Gastrocnemius medialis (tissue), 4 donors: ENCODE measurements around the gene GABRE. TPM values are rescaled to one million over a fixed set of nuclear protein-coding genes. Genes with fewer than 3 reads are reported as not detected.
A peak's percentile ranks its signal among the peaks of the same experiment; 100 is the strongest.

Experiments
- ATAC-seq, 2 donors: fragments of 150-250 bp; one replicate each; pipeline ENCODE4 v1.9.1; 2016
- DNase-seq, 2 donors: peaks; one replicate each; pipeline ENCODE4 v3.0.0-alpha.2; 2019
- H3K27ac ChIP-seq, 4 donors: fragments of 200-600 bp; sonication (generic); 1 replicate in 1 of 4; 2 replicates in 3 of 4; pipeline ENCODE4 v1.5.1; 2016 to 2018; ENCODE audit warnings: mild to moderate bottlenecking in 2 of 4, moderate library complexity in 1 of 4
- H3K27me3 ChIP-seq, 3 donors: fragments of 200-600 bp; sonication (generic) in 2 of 3; 1 replicate in 1 of 3; 2 replicates in 2 of 3; pipeline versions ENCODE4 v1.5.1 to v1.6.0; 2016 to 2019; ENCODE audit warnings: mild to moderate bottlenecking in 1 of 3, moderate library complexity in 1 of 3
- H3K36me3 ChIP-seq, 2 donors: fragments of 200-600 bp; sonication (generic) in 1 of 2; one replicate each; pipeline ENCODE4 v1.5.1; 2017 to 2018
- H3K4me1 ChIP-seq, 2 donors: fragments of 200-600 bp; sonication (generic) in 1 of 2; one replicate each; pipeline ENCODE4 v1.5.1; 2016 to 2017; ENCODE audit warnings: mild to moderate bottlenecking in 2 of 2
- H3K4me3 ChIP-seq, 4 donors: fragments of 200-600 bp; sonication (generic) in 3 of 4; 1 replicate in 1 of 4; 2 replicates in 3 of 4; pipeline ENCODE4 v1.5.1; 2016 to 2019; ENCODE audit warnings: mild to moderate bottlenecking in 2 of 4
- H3K9me3 ChIP-seq, 3 donors: fragments of 200-600 bp; sonication (generic) in 2 of 3; 1 replicate in 1 of 3; 2 replicates in 2 of 3; pipeline ENCODE4 v1.5.1; 2016 to 2019
- POLR2A ChIP-seq, 2 donors: fragments of 450-650 bp; IDR thresholded peaks; one replicate each; pipeline ENCODE4 v1.6.1; 2017; ENCODE audit warnings: antibody characterized with exemption in 2 of 2, mild to moderate bottlenecking in 2 of 2, moderate library complexity in 2 of 2
- in situ Hi-C, 4 donors: fragments of 200-750 bp; cut with MboI; loops; one replicate each; pipeline versions ENCODE4 v1.15.0 to v1.8.0; 2017; ENCODE audit warnings: low sequenced_read_pairs in 4 of 4
- intact Hi-C: fragments of 100-400 bp; cut with DNase I; formaldehyde crosslinking; loops from one replicate; pipeline ENCODE4 v1.15.1; 2023; ENCODE audit warnings: low total_unique reads
- total RNA-seq, 4 donors: library from RNA; depleted of rRNA; stranded (reverse); fragments of >200 nt; gene quantifications; one replicate each; pipeline versions ENCODE4 v1.1.0 to v1.2.3, GENCODE V29; 2016
- TF ChIP-seq, protein P1 (sequence below), 5 experiments: fragments of 450-650 bp in 3 of 5; fragments of 200-600 bp in 2 of 5; sonication (generic) in 2 of 5; IDR thresholded peaks in 4 of 5; conservative IDR thresholded peaks in 1 of 5; 1 replicate in 4 of 5; 2 replicates in 1 of 5; pipeline ENCODE4 v1.5.1; 2016 to 2019; ENCODE audit warnings: antibody characterized with exemption in 5 of 5, mild to moderate bottlenecking in 3 of 5, moderate library complexity in 3 of 5

GABRE gene
- total RNA-seq, 4 donors from 2014 or later: 0.26 to 4.8 (median 2.3) TPM

DNA sequence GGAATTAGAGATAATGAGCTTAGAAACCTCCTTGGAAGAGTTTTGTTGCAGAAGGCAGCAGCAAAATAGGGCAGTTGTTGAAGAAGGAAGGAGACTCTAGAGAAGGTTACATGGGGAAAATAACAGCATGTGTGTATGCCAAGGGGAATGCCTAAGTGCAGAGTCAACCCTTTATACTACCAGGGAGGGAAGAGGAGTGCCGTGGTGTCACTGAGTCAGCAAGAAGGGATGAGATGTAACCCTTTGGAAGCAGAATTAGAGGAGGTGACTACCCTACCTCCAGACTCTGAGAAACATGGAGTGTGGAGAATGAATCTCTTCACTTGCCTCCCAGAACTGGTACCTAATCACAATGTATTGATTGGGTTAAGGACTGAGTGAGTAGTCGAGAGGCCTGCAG, 6.7 kb upstream of the GABRE start:
- no peaks in the 10 kb centered on the region for H3K36me3 ChIP-seq

DNA sequence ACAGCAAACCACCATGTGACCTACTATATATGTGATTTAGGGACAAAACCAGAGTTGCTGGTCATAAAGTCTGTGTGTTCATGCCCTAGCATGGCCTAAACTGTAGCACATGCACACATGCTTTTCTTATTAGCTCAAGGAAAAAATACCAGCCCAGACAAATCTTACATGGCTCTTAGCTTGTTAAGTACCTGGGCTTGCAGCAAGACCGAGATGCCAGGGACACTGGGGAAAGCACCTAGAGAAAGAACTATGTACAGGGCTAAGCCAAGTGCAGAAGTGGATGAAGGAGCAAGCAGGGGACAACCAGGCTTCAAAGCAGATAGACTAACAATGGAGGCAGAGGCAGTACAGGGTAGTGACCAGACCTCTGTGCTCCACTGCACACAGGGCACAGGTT, 3.4 kb upstream of the GABRE start:
- ATAC-seq (no peak), DNase-seq (no peak)
- no peaks in the 10 kb centered on the region for H3K4me1 ChIP-seq
- peaks cover 0 to 3% (median 0%) of the 10 kb centered on the region in 3 donors for H3K27me3 ChIP-seq
- TF ChIP-seq POLR2A (IDR thresholded peaks at IDR 0.05): no peak
- TF ChIP-seq, protein P1, sequence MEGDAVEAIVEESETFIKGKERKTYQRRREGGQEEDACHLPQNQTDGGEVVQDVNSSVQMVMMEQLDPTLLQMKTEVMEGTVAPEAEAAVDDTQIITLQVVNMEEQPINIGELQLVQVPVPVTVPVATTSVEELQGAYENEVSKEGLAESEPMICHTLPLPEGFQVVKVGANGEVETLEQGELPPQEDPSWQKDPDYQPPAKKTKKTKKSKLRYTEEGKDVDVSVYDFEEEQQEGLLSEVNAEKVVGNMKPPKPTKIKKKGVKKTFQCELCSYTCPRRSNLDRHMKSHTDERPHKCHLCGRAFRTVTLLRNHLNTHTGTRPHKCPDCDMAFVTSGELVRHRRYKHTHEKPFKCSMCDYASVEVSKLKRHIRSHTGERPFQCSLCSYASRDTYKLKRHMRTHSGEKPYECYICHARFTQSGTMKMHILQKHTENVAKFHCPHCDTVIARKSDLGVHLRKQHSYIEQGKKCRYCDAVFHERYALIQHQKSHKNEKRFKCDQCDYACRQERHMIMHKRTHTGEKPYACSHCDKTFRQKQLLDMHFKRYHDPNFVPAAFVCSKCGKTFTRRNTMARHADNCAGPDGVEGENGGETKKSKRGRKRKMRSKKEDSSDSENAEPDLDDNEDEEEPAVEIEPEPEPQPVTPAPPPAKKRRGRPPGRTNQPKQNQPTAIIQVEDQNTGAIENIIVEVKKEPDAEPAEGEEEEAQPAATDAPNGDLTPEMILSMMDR (IDR thresholded peaks at IDR 0.05 in 4 of 5, conservative IDR thresholded peaks at IDR 0.05 in 1 of 5): no peak
- H3K36me3 ChIP-seq: no peaks in the 10 kb centered on the region
- no peaks in the 10 kb centered on the region for H3K9me3 ChIP-seq
- in situ Hi-C loops: no loop called here
- H3K4me3 ChIP-seq: no peak overlapping the region
- no peak overlapping the region for H3K27ac ChIP-seq
- intact Hi-C loops: no loop called here

More for the DNA sequence above, 6.7 kb upstream of the GABRE start:
- H3K9me3 ChIP-seq: no peaks in the 10 kb centered on the region
- H3K4me1 ChIP-seq: no peaks in the 10 kb centered on the region
- TF ChIP-seq, protein P1 (IDR thresholded peaks at IDR 0.05 in 4 of 5, conservative IDR thresholded peaks at IDR 0.05 in 1 of 5): no peak
- TF ChIP-seq POLR2A (IDR thresholded peaks at IDR 0.05): no peak
- DNase-seq (no peak), ATAC-seq (no peak)
- no peak overlapping the region for H3K27ac ChIP-seq
- intact Hi-C loops (no loop called here), in situ Hi-C loops (no loop called here)
- H3K27me3 ChIP-seq: no peaks in the 10 kb centered on the region
- no peak overlapping the region for H3K4me3 ChIP-seq

DNA sequence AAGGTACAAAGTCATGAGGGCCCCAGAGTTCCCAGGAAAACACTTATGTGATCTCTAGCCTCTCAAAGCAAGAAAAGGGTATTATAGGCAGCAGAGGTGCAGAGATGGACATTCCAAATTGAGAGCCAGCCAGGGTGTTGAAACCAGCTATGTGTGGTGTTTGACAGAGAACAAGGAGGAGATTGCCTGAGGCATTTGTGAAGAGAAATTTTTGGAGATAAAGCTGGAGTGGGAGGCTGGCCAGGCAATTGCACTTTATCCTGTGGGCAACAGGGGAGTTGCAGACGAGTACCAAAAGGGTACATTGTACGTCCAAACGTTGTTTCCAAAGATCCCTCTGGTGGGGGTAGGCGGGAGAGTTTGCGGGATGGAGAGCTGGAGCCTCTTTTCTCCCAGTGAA, 2.5 kb upstream of the GABRE start:
- in situ Hi-C loops (no loop called here), intact Hi-C loops (no loop called here)
- H3K27me3 ChIP-seq: peaks cover 0 to 3% (median 0%) of the 10 kb centered on the region in 3 donors
- no peak for ATAC-seq
- no peak for TF ChIP-seq POLR2A (IDR thresholded peaks at IDR 0.05)
- TF ChIP-seq, protein P1 (IDR thresholded peaks at IDR 0.05 in 4 of 5, conservative IDR thresholded peaks at IDR 0.05 in 1 of 5): no peak
- no peaks in the 10 kb centered on the region for H3K36me3 ChIP-seq
- no peak overlapping the region for H3K27ac ChIP-seq
- no peaks in the 10 kb centered on the region for H3K4me1 ChIP-seq
- no peak overlapping the region for H3K4me3 ChIP-seq
- no peaks in the 10 kb centered on the region for H3K9me3 ChIP-seq
- no peak for DNase-seq

DNA sequence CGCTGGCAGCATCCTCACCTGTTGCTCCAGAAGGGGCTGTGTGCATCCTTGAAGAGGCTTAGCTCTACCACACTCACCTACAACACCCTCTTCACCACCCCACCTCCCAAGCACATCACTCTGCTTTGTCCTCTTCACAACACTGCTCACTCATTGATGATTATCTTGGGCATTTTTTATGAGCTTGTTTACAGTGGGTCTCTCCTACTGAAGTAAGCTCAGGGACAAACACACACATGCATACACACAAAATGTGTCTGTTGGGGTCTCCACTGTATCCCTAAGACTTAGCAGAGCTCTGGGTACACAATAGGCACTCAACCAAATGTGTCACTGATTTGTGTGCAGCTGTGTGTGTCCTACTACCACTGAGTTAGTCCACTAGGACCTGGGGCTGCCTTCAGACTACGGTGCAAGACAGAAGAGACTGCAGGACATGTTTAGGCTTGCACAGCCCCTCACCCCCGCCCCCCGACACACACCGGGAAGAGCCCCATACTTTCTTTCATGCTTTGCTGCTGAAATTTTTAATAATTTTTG, 1.3 kb upstream of the GABRE start:
- no peak for TF ChIP-seq POLR2A (IDR thresholded peaks at IDR 0.05)
- TF ChIP-seq, protein P1 (IDR thresholded peaks at IDR 0.05 in 4 of 5, conservative IDR thresholded peaks at IDR 0.05 in 1 of 5): no peak
- no peak for DNase-seq
- H3K27me3 ChIP-seq: peaks cover 0 to 3% (median 0%) of the 10 kb centered on the region in 3 donors
- H3K4me3 ChIP-seq: no peak overlapping the region
- no peaks in the 10 kb centered on the region for H3K9me3 ChIP-seq
- in situ Hi-C loops (no loop called here), intact Hi-C loops (no loop called here)
- no peaks in the 10 kb centered on the region for H3K36me3 ChIP-seq
- no peak for ATAC-seq
- no peak overlapping the region for H3K27ac ChIP-seq
- no peaks in the 10 kb centered on the region for H3K4me1 ChIP-seq

DNA sequence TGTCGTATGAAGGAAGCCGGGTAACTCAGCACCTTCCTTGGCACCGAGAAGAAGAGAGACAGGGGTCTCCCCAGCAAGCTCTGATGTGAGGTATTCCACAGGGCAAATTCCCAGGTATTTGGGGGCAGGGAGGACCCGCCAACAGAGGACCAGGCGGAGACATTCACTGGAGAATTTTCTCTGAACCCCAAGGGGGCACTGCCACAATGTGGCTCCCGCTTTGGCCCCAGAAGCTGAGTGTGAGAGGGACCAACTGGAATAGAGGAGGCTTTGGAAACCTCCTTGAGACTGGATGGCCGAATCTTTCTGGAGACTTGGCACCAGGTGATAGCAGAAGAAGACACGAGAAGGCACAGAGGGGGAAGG, 735 bp upstream of the GABRE start:
- Histone ChIP-seq H3K4me3 (peak overlapping the region in 1 of 4 donors; percentile 52), H3K27me3 (peaks cover 0 to 3% (median 0%) of the 10 kb centered on the region in 3 donors), H3K9me3 (no peaks in the 10 kb centered on the region), H3K27ac (no peak overlapping the region), H3K36me3 (no peaks in the 10 kb centered on the region), H3K4me1 (no peaks in the 10 kb centered on the region)
- DNase-seq: no peak
- in situ Hi-C loops: no loop called here
- no peak for TF ChIP-seq POLR2A (IDR thresholded peaks at IDR 0.05)
- TF ChIP-seq, protein P1 (IDR thresholded peaks at IDR 0.05 in 4 of 5, conservative IDR thresholded peaks at IDR 0.05 in 1 of 5): no peak
- no peak for ATAC-seq
- intact Hi-C loops: no loop called here
